HUDEP-2 (cell line): Measurements from ENCODE around the gene GAS7.

ENCODE experiments used
- DNase-seq, 76 experiments: peaks; one replicate each; lab custom pipeline; 2025; ENCODE audit not compliant: unreplicated experiment in 76 of 76; lab: John Stamatoyannopoulos, UW

GAS7 gene

DNA sequence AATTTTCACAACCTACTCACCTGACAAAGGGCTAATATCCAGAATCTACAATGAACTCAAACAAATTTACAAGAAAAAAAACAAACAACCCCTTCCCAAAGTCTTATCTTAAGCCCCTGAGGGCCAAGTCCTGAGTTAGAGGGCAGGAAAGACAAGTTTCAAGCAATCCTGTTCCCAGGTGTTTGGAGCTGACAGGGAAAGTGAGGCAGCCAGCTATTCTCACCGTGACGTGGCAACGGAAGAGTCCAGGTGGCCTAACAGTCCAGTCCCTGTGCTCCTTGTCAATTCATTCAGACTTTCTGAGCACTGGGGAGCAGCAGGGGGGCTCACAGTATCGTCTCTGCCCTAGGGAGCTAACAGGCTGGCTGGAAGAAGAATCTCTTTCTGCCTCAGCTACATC lies 203.6 kb downstream of the GAS7 start:
- no peak for DNase-seq

DNA sequence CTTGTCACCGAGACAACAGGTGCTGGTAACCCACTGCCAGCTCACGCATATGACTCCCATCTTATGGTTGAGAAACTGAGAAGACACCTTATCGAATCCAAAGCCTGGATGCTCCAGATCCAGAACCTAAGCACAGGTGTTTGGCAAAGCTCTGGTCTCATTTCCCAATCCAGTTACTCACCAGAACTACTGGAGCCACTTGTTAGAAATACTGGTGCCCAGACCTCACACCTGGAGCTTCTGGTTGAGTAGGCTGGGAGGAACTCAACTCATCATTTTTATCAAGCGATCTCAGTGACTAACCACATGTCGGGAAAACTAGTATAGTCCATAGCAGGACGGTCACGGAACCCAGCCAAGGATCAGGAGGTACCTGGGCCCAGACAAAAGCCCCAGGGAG lies 206.6 kb downstream of the GAS7 start:
- DNase-seq, result no peak

DNA sequence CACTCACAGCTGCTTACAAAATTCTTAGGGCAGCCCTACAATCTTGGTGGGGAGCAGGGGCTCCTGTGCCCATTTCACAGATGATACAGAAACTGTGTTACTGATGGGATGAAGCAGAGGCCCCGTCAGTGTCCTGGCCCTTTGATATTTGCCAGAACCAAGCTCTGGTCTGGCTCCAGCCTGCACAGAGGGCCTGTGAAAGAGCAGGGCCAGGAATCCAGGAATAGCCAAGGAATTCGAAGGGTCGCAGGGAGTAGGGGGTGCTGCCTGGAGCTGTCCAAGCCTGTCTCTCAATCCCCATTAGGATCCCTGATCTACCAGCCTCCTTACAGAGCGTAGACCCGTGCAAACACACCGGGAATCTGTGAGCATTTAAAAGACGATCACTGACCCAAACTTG lies 207.1 kb downstream of the GAS7 start:
- no peak for DNase-seq

DNA sequence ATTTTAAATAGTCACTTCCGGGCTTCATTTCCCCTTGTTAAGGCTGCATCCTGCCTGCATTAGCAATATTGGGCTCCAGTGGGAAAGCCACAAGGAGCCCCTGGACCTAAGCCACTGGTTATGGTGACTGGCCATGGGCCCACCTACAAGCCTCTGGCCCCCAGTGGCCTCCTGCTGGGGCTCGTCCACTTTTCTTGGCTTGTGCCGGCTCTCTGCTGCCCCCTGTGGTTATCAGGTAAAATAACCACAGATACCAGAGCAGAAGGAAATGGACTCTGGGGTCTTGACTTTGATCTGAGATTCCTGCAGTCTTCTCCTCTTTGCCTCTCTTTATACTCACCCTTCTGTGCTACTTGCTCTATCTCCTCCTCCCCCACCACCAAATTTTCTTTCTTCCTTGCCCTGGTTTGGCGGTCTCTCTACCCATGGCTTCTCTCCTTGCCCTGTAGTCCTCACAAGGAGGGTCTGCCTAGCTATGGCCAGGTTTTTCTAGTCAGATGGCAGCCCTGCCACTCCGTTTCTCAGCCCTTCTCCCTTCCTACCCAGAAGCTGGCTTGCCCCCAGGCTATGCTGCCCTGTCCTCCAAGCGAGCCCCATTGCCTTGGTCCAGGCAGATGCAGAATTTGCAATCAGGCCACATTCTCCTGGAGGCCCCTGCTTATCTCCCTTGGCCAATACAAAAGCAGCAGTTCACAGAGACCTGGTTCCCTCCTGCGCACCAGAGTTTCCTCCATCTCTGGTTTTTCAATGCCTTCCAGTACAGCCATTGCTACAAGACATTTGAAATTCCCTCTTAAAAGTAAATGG lies 210.4 kb downstream of the GAS7 start:
- DNase-seq, result peak in 20 of 76 experiments; percentile 1 to 39 (median 12)

DNA sequence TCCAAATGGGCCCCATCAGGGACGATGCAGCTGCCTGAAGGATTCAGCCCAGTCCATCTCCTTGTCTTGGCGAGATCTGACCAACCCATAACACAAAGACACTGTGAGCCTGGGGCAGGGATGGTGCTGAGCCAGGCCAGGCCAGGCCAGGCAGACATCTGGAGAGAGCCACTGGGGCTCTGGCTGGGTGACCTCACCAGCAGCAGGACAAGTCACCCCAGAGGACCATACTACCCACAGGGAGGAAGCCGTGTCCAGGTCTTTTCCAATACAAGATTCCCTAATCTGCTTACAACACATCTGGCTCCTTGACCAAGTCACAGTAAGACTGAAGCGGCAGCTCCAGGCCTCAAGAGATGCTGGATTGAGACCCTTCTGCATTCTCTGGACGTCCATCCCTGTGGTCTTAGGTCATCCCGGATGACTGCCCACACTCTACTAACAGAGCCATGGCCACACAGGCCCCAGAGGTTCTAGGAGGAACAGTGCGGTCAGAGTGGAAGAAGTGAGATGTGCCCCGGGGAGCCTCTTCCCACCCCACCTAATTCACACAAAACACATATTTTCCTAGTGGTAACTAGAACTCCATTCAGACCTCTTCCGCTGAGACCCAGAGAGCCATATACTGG lies 211.5 kb downstream of the GAS7 start:
- DNase-seq, result no peak

DNA sequence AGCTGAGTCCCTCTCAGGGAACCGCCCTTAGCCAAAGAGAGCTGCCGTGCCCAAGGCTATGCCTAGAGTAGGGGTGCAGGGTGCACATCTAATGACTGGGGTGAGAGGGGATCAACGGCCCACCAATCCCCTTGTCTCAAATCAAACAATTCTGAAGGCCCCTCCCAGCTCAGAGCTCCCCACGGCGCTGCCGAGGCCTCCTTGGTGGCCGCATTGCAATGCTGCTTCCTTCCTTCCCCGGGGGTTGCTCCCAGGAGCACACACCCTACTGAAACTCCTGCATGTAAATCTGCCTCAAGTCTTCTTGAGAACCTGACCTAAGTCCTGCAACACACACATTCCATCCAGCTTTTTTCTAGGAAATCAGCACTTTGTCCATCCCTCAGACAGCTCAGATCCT lies 212.8 kb downstream of the GAS7 start:
- DNase-seq, result no peak

DNA sequence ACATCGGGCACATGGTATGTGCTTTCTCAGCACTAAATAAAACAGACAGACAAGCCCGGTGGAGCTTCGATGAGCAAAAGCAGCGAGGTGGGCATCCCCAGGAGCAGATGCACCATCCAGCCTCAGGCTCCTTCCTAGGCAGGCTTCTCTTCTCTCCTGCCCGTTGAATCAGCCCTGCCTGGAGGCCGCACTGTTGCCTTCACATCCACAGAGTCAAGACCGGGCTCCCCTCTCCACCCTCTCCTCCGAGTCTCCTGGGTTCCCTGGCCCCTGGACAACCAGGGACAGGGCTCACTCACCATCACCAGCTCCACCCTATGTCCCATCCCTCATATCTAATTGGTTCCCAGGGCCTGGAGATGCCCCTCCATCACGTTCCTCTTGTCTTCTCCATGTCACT lies 213.6 kb downstream of the GAS7 start:
- no peak for DNase-seq

DNA sequence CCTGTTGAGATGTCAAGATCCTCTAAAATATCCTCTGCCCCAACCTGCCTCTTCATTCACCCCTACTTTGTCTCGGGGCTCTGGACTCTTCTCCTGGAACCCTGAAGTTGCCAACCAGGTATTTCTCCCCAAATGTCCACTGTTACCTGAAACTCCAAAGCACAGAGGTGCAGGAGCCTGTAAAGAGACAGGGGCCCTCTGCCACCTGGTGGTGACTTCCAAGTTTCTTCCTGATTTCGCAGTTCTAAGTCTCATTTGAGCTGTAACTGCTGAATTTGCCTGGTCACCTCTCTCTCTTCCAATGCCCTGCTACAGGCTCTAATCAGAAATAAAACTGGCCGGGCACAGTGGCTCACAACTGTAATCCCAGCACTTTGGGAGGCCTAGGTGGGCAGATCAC lies 216.2 kb downstream of the GAS7 start:
- DNase-seq, result peak in 5 of 76 experiments; percentile 1 to 18 (median 4)

DNA sequence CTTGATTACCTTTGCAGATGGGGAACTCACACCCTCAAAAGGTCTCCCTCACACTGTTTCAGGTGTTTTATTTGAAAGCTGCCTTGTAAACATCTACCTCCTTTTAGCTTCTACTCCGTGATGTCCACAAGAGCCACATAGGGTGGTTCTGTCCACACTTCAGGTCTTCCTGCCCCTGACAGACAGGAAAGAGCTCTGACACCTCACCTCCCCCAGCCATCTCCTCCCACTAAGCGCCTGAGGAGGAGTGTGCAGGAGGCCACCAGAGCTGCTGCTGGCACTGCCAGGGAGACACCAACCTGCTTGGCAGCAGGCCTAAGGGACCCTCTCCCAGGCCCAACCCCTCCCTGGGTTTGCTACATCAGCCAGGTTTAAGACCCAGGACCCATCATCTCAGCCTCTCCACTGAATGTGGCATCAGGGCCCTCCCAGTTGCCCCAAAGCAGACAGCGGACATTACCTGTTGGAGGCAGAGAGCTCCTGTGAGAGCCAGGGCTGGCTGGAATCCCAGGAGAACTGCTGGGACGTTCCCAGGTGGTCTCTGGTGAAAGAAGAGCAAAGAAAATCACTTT lies 217.0 kb downstream of the GAS7 start:
- DNase-seq, result no peak

DNA sequence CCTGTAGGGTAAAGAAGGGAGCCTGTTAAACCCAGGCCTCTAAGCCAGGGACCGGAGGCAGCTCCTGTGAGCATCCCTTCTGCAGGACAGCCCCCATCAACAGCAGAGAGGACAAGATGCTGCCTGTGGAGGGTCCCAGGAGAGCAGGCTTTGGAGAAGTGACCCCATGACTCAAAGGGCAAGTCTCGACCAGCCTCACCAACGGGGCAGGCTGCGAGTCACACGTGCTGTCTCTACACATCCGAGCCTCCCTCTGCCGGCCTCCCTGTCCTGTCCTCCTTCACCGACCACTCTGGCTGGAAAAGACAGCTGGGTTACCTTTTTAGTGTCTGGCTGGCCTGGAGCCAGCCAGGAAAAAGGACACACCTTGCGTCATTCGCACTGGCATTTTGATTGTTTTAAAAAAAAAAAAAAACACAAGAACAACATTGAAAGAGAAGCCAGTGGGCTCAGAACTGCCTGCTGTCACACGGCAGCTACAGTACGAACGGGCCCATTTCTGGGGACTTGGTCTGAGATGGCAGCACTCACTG lies 218.9 kb downstream of the GAS7 start:
- no peak for DNase-seq

DNA sequence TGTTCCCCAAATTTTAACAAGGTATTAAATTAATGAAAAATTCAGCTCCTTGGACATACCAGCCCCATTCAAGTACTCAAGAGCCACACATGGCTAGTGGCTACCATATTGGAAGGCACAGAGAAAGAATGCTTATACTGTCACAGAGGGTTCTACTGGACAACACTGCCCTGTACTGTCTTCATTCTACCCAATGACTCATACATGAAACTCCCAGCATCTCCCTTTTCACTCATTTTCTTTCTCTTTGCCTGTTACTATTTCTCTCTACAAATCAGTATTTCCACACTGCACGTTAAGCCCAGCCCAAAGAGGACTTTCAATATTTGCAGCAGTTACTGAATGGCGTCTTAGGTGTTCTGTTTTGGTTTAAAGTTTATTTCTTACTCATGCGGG lies 221.2 kb downstream of the GAS7 start:
- DNase-seq, result no peak

DNA sequence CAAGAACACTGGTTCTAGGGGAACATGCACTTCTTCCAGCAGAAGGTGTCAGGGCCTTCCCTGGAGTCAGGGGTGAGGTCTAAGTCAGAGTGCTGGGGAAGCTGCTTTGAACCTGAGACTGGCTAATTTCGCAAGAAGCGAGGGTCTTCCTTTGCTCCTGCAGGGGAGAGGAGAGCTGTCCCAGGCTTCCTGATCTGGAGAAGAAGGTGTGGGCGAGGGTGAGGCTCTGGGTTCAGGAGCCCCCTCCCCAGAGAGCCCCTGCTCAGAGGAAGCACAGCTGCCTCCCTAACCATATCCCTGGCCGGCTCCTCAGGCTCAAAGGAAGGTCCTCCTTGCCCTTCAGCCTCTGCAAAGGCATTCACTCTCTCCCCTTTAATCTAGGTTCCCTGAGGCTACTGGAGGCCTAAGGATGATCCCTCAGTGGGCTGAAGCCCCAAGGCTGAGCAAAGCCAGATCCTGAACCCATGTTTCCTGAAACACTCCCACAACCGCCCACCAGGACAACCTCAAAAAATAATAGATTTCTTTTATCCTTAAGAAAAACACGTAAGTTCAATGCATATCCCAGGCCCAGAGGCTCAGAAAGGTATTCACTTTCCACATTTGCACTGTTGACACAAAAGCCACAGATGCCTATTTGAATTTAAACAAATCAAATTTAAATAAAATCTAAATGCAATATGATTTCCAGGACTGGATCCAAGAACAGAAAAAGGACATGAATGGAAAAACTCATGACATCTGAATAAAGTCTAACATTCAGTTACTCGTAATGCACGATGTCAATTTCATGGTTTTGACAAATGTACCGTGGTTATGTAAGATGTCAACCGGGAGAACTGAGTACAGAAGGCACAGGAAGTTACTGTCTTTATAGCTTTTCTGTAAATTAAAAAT lies 221.9 kb downstream of the GAS7 start:
- no peak for DNase-seq

DNA sequence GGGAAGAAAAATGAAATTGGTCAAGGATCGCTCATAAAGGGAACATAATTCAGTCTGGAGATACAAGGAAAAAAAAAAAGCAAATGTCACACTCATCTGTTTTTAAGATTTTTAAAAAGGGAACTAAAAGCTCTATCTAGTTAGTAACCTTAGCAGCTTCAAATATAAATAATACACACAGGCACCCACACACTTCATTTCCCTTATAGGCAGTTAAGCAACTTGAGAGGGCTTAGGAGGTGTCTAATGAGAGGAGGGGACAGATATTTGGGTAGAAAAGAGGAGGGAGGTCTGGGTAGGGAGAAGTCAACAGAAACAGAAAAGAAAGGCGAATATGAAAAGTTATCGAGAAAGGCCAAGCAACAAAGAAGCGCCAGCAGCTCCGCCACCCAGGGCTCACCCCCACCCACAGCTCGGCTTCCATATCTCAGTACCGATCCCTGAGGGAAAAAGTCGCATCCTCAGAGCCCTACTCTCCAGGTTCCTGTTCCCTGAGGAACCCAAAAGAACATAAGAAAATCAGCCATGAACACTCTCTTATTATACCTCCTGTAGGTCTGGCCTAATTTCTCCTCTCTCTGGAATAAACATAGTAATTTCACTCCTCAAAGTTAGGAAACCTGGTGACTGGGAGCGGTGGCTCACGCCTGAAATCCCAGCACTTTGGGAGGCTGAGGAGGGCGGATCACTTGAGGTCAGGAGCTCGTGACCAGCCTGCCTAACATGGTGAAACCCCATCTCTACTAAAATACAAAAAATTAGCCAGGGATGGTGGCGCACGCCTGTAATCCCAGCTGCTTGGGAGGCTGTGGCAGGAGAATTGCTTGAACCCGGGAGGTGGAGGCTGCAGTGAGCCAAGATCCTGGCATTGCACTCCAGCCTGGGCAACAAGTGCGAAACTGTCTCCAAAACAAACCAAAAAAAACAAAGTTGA lies 223.7 kb downstream of the GAS7 start:
- no peak for DNase-seq

DNA sequence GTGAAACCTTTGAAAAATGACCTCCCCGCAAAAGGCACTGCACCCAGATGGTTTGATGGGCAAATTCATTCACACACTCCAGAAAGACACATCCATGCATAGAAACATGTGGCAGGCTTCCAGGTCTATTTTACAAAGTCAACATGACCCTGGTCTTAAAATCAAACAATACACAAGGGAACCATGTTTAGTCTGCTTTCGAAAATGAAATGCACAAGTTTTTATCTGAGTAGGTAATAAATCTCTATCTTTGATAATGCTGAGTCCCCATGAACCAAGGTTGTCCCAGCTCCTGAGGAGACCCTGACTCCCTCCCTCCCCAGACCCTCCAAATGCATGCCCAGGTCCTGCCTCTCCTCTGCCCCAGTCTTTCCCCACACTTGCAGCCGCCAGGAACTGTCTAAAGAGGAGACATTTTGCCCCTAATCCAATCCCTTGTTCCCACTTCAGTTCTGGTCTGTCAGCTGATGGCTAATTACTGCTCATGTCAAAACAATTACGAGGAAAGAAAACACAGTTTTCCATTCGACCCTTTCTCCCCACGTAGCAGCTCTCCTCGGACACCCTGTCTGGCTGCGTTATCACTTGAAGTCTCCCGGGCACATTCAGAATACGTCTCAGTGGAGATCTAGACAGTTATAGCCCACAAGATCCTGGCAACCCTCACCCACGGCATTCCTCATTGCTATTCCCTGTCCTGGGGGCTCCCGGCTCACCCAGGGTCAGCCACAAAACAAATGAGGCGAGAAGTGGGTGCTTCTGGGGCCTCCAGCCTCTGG lies 224.5 kb downstream of the GAS7 start:
- DNase-seq, result no peak

DNA sequence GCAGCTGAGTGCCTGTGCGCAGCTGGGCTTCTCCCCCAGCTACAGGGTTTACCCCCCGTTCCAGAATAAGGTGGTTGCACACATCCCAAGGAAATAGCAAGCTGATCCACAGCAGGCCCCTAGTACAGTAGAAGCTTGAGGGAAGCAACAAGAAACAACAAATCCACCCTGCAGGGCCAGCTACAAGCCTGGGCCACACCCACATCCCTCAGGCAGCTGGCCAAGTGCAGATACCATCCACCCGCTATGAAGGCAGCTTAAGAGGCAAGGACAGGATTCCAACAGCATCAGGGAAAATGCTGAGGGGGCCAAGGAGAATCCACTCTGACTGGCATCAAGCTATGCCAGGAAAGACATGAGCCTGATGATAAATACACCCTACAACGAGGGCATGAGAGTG lies 226.4 kb downstream of the GAS7 start:
- DNase-seq, result peak in 51 of 76 experiments; percentile 3 to 56 (median 23)

DNA sequence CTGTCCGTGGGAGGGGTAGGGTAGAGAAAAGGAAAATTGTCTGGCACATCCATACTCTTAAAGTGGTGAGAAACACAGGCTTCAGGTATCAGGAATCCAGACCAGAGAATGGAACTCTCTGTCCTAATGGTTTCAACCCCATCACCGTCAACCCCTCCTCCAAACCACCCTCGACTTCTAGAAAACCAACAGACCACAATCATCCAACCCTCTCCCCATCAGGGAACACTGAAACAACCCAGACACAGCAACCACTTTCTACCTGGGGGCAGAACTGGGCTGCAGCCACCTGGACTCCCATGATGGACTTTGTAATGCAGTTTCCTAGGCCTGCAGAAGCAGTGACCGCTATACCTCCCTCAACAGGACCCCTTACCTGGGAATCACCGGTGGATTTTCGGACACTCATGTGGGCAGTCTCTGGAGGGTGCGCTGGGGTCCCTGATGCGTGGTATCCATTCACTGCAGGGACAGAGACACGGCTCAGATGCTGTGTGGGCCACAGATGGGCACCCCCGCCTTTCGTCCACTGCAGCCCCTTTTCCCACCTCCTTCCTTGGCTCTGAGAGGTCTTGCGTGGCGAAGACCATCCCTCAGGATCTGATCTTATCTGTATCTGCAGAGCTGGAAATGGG lies 229.0 kb downstream of the GAS7 start:
- DNase-seq, result no peak

DNA sequence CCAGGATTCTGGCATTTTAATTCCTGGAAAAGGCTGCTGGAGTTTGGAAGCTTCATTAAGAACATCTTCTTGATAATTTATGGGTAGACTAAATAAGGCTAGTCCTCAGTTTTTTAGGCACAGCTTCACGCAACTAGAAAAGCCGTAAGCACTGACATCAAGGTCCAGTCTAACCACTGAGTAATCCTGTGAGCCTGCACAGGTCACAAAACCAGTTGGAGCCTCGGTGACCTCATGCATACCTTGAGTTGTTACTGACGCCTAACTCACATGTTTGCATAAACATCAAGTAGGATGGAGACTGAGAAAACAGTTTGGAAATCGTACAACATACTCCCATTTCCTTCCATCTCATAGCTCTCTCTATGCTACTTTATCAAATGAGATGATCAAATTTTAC lies 229.5 kb downstream of the GAS7 start:
- no peak for DNase-seq

DNA sequence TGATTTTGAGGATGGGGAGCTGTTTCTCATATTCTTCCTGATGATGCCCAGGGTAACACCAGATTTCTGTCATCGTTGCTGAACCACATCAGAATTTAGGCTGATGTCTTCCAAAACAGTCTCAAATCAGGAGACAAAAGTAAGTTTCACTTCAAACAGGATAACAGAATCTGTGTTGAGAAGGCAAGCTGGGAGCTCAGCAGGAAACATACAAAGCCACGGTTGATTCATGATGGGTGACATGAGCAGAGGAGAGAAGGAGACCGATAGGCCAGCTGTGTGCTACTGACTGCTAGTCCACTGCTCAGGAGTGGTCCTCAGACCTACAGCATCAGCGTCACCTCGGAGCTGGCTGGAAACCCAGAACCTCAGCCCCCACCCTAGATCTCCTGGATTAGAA lies 230.4 kb downstream of the GAS7 start:
- no peak for DNase-seq
